Subcutaneous abdominal adipose tissue (tissue), 5 donors: Measurements from ENCODE around the gene CHRDL2.

Experiments used
- H3K27ac ChIP-seq: one replicate; pipeline ENCODE4 v1.7.0; 2013; ENCODE audit warnings: low read depth, mild to moderate bottlenecking, inconsistent platforms, low read length, moderate library complexity
- H3K27me3 ChIP-seq, 5 donors: one replicate each; pipeline ENCODE4 v1.7.0; 2013; ENCODE audit warnings: low read length in 5 of 5, inconsistent platforms in 1 of 5; ENCODE audit not compliant: control insufficient read depth in 5 of 5, insufficient read depth in 4 of 5
- H3K36me3 ChIP-seq, 5 donors: one replicate each; pipeline ENCODE4 v1.7.0; 2013; ENCODE audit warnings: low read length in 5 of 5; ENCODE audit not compliant: control insufficient read depth in 5 of 5, insufficient read depth in 5 of 5
- H3K4me1 ChIP-seq, 5 donors: one replicate each; pipeline ENCODE4 v1.7.0; 2013; ENCODE audit warnings: low read length in 5 of 5, mild to moderate bottlenecking in 3 of 5, moderate library complexity in 1 of 5; ENCODE audit not compliant: control insufficient read depth in 5 of 5, insufficient read depth in 5 of 5
- H3K4me3 ChIP-seq, 5 donors: one replicate each; pipeline ENCODE4 v1.7.0; 2013; ENCODE audit warnings: low read length in 5 of 5, low read depth in 1 of 5
- H3K9ac ChIP-seq, 5 donors: one replicate each; pipeline ENCODE4 v1.7.0; 2013; ENCODE audit warnings: low read length in 5 of 5, mild to moderate bottlenecking in 4 of 5, moderate library complexity in 3 of 5
- H3K9me3 ChIP-seq, 5 donors: one replicate each; pipeline ENCODE4 v1.7.0; 2013; ENCODE audit warnings: low read length in 5 of 5; ENCODE audit not compliant: control insufficient read depth in 5 of 5
- donor health status: healthy.
- donor health status: healthy.
- donor health status: healthy.
- donor health status: healthy.
- donor health status: healthy.

Gene CHRDL2

DNA sequence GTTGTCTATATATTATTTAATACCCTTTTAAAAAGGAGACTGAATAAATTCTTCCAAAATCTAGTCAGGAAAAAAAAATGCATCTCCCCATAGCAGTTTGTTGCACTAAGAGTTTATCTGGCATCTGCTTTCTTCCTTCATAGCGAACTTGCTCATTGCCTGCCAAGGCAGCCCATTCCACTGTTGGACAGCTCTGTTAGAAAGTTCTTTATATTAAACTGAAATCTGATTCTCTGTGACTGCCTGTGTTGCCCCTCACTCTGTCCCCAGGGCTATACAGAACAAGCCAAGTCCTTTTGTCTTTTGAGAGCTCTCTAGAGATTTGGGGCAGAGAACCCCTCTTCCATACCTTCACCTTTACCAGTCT, 3.3 kb upstream of the CHRDL2 start:
- Histone ChIP-seq H3K9me3 (no peaks in the 10 kb centered on the region), H3K4me3 (no peak overlapping the region), H3K27ac (no peak overlapping the region), H3K4me1 (peaks cover 0 to 11% (median 5%) of the 10 kb centered on the region in 5 donors), H3K36me3 (no peaks in the 10 kb centered on the region), H3K27me3 (peaks cover 24 to 33% (median 26%) of the 10 kb centered on the region in 5 donors), H3K9ac (no peak overlapping the region)

DNA sequence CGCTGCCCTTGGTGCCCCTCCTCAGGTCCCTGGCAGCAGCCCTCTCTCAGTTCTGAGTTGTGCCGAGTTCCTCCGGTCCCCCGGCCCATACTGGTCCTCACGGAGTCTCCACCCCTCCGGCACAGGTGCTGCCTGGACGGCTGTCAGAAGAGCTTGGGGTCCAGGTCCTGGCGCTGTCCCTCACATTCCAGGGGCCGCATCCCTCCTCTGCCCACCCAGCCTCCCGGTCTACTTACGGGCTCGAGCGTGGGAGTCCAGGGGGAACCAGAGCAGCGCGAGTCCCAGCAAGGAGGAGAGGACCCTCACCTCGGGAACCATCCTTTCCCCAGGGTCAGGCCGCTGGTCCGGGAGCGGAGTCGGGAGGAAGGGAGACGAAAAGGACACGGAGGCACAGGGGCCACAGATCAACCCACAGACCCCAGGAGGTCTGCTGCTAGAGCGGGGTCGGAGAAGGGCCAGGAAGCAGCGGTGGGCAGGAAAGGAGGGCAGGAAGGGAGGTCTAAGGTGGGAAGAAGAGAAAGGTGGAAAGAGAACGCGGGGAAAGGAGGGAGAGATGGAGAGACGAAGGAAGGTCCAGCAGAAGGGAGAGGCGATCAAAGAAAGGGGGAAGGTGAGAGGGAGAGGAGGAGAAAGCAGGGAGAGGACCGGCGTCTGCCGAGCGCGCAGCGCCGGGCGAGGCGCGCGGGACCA, 510 bp downstream of the CHRDL2 start:
- Histone ChIP-seq H3K4me1 (peaks cover 0 to 11% (median 5%) of the 10 kb centered on the region in 5 donors), H3K4me3 (no peak overlapping the region), H3K27me3 (peaks cover 28 to 36% (median 29%) of the 10 kb centered on the region in 5 donors), H3K9ac (no peak overlapping the region), H3K27ac (no peak overlapping the region), H3K36me3 (no peaks in the 10 kb centered on the region), H3K9me3 (no peaks in the 10 kb centered on the region)

DNA sequence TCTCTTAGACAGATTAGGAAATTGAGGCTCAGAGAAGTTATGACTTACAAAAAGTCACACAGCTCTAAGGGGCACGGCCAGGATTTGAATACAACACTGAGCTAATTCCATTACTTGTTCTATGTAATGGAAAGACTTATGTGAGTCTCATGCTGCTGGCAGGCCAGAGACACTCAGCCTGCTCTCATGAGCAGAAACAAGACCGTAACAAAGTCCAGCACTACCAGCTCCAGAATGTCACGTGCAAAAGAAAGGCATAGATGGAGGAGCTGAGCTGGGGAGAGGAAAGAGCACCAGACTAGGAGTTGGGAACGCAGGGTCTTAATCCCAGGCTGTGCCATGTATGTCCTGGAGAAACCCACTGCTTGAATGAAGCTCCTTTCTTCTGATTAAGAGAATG, 1.8 kb downstream of the CHRDL2 start:
- H3K4me1 ChIP-seq, result peaks cover 0 to 11% (median 5%) of the 10 kb centered on the region in 5 donors

DNA sequence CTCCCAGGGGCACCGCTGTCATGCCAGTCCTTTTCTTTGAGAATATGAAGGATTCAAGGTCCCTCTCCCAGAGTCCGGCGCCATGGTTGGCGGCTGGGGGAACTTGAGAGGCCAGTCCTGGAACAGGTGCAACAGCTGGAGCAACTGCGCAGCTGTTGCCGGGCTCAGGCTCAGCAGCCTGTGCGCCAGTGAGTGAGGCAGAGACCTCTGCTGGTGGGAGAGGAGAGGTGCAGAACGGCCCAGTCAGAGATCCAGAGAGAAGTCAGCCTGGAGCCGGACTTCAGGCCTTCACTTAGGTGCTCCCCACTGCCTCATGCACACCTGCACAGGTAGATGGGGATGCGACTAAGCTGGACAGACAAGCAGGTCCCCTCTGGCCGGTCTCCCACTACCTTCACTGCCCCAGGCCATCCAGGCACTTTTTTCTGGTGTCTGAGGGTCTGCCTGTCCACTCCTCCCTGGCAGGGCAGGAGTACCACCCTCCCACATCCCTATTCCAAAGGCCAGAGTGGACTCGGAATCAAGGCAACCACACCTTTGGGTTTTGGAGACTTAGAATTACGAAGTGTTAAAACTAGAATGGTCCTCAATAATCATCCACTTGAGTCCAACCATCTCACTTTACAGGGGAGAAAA, 4.6 kb downstream of the CHRDL2 start:
- H3K27ac ChIP-seq, result no peak overlapping the region
- no peak overlapping the region for H3K4me3 ChIP-seq
- no peaks in the 10 kb centered on the region for H3K36me3 ChIP-seq
- H3K9me3 ChIP-seq, result no peaks in the 10 kb centered on the region
- H3K4me1 ChIP-seq, result peaks cover 0 to 9% (median 4%) of the 10 kb centered on the region in 5 donors
- H3K9ac ChIP-seq, result no peak overlapping the region
- H3K27me3 ChIP-seq, result peaks cover 15 to 22% (median 20%) of the 10 kb centered on the region in 5 donors

More for the DNA sequence above, 1.8 kb downstream of the CHRDL2 start:
- Histone ChIP-seq H3K27me3 (peaks cover 28 to 36% (median 29%) of the 10 kb centered on the region in 5 donors), H3K36me3 (no peaks in the 10 kb centered on the region), H3K9ac (no peak overlapping the region), H3K4me3 (no peak overlapping the region), H3K27ac (no peak overlapping the region), H3K9me3 (no peaks in the 10 kb centered on the region)

DNA sequence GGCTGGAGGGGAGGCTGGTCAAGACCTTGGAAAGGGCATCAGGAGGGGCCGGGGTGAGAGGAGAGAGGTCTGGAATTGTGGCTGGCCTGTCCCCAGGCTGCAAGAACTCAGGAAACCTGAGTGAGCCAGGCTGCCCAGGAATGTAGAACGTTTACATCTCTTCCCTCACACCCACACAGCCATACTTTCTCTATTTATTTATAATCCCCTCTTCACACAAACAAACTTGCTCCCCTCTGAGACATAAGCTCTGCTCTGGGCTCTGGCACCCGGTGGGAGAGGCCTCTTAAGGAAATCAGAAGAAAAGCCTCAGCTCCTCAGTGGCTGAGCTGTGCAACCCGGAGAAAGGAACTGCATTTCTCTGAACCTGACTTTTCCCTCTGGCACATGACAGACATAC, 5.5 kb downstream of the CHRDL2 start:
- Histone ChIP-seq H3K9me3 (no peaks in the 10 kb centered on the region), H3K9ac (no peak overlapping the region), H3K36me3 (no peaks in the 10 kb centered on the region), H3K27me3 (peaks cover 8 to 15% (median 14%) of the 10 kb centered on the region in 5 donors), H3K4me3 (no peak overlapping the region), H3K4me1 (peaks cover 0 to 8% (median under 1%) of the 10 kb centered on the region in 5 donors), H3K27ac (no peak overlapping the region)

DNA sequence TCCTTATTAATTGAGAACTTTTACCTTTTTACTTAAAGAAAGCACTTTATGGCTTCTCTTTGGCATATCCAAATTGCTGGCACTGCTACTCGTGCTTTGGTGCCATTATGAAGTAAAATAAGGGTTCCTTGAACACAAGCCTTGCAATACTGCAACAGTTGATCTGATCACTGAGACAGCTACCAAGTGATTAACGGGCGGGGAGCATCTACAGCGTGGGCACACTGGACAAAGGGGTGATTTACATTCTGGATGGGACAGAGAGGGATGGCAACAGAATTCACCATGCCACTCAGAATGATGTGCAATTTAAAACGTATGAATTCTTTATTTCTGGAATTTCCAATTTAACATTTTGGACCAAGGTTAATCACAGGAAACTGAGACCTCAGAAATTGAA, 7.7 kb downstream of the CHRDL2 start:
- no peak overlapping the region for H3K4me3 ChIP-seq
- peaks cover 0 to 12% (median 0%) of the 10 kb centered on the region in 5 donors for H3K4me1 ChIP-seq
- H3K27me3 ChIP-seq, result peaks cover 0 to 3% (median 0%) of the 10 kb centered on the region in 5 donors
- no peak overlapping the region for H3K9ac ChIP-seq
- no peak overlapping the region for H3K27ac ChIP-seq
- H3K36me3 ChIP-seq, result no peaks in the 10 kb centered on the region
- no peaks in the 10 kb centered on the region for H3K9me3 ChIP-seq

DNA sequence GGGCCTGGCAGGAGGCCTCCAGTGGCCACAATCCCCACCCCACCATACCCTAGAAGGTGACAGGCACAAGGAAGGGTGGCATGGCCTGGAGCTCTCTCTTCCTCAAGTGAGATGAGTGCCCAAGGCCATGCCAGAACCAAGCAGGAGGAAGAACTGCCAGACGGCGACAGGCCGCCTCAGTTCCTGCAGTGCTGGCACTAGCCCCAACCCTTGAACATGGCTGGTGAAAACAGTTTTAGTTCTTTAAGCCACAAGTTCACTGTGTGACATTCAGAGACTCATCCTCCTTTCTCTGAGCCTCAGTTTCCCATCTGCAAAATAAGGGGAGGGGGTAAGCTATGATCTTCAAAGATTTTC, 9.8 kb downstream of the CHRDL2 start:
- Histone ChIP-seq H3K4me1 (peaks cover 0 to 12% (median 0%) of the 10 kb centered on the region in 5 donors), H3K9ac (no peak overlapping the region), H3K36me3 (no peaks in the 10 kb centered on the region), H3K4me3 (no peak overlapping the region), H3K27me3 (peaks cover 0 to 3% (median 0%) of the 10 kb centered on the region in 5 donors), H3K27ac (no peak overlapping the region), H3K9me3 (no peaks in the 10 kb centered on the region)

DNA sequence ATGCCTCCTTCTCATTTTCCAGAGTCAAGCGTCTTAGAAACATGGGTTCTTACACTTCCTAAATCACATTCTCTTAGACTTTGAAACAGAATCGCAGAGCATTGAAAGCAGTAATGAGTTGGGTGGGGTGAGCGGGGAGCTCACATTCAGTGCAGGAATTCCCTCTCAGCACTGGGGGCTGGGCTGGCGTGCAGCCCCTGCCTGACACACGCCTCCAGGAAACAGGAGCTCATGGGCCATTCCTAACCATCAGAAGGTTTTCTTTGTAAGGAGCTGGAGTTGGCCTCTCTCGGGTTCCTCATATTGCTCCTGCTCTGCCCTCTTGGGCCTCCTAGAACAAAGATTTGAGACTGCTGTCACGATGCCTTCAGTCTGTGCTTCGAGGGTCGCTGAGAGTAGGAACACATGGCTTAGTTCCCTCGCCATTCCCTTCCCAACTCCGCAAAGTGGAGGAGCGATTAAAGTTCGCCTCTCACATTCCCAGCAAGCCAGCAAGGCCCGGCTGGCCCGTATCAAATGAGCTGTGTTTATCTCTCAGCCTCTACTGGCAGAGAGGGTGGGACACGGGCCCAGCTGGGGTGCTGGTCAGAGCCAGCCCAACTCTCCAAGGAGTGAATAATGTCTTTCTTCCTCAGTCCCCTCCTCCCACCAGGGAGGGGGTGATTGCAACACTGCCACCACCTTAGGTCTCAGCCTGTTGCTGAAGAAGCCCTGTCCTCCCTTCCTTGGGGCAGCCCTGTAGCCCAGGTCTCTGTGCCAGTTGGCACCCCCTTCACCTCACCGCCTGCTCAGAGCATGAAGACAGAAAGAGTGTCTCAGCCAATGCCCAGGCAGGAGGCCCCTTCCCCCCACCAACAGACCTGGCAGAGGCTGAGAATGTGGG, 10.4 kb downstream of the CHRDL2 start:
- Histone ChIP-seq H3K4me1 (peaks cover 0 to 12% (median 0%) of the 10 kb centered on the region in 5 donors), H3K36me3 (no peaks in the 10 kb centered on the region), H3K27me3 (no peaks in the 10 kb centered on the region), H3K4me3 (no peak overlapping the region), H3K9ac (peak overlapping the region in 1 of 5 donors; percentile 35), H3K27ac (no peak overlapping the region), H3K9me3 (no peaks in the 10 kb centered on the region)

DNA sequence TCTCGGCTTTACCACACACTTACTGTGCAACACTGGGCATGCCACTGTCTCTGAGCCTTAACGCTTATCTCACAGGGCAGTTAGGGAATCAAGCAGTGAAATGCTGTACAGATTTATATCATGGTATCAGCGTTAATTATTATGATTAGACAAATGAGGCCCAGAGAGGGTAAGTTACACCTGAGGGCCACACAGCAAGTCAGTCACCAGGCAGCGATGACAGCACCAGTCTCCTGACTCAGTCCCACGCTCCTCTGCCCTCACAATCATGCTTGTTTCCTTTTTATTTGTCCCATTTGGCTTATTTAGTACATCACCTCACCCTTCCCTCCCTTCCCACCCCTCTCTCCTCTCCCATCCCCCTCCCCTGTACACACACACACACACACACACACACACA, 12.2 kb downstream of the CHRDL2 start:
- H3K9ac ChIP-seq, result no peak overlapping the region
- no peaks in the 10 kb centered on the region for H3K36me3 ChIP-seq
- no peaks in the 10 kb centered on the region for H3K9me3 ChIP-seq
- no peak overlapping the region for H3K27ac ChIP-seq
- H3K27me3 ChIP-seq, result no peaks in the 10 kb centered on the region
- H3K4me3 ChIP-seq, result no peak overlapping the region
- peaks cover 0 to 12% (median 0%) of the 10 kb centered on the region in 5 donors for H3K4me1 ChIP-seq
